GM19099 (cell line): ENCODE data around the gene CDT1.
A peak's percentile ranks its signal among the peaks of the same experiment; 100 is the strongest.

Source experiments
- POLR2A ChIP-seq: IDR thresholded peaks from 3 replicates; pipeline ENCODE4 v1.6.1; 2011; ENCODE audit warnings: low read depth; ENCODE audit not compliant: insufficient read length; ENCODE audit errors: extremely low read depth

The CDT1 gene

DNA sequence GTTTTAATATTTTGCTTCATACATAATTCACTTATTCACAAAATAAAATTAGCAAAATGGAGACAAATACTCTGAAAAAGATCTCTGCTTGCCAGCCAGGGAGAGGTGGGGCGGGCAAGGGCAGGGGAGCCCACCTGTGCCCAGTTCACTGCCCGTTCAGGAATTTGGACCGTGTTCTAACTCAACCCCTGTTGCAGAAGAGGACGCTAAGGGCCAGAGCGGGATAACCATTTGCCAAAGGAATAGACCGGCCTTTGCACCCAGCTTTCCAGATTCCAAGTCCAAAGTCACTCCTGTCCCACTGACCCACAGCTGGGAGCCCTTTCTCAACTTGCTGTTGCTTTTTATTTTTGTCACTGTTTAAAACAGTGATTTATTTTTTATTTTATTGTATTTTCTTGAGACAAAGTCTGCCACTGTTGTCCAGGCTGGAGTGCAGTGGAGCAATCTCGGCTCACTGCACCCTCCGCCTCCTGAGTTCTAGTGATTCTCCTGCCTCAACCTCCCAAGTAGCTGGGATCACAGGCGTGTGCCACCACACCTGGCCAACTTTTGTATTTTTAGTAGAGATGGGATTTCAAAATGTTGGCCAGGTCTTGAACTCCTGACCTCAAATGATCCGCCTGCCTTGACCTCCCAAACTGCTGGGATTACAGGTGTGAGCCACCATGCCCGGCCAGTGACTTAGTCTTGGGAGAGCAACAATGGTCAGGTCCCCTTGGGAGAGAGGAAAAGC is 15.8 kb upstream of the CDT1 start:
- no peak for TF ChIP-seq POLR2A

DNA sequence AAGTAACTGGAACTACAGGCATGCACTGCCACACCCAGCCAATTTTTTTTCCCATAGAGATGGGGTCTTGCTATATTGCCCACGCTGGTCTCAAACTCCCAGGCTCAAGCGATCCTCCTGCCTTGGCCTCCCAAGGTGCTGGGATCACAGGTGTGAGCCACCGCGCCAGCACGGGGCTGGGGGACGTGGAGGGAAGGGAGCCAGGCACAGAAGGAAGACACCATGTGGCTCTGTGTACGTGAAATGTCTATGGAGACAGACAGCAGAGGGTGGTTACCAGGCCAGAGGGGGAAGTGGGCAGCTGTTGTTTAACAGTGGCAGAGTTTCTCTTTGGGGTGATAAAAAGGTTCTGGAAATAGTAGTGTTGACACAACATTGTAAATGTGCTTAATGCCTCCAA is 14.0 kb upstream of the CDT1 start:
- no peak for TF ChIP-seq POLR2A

DNA sequence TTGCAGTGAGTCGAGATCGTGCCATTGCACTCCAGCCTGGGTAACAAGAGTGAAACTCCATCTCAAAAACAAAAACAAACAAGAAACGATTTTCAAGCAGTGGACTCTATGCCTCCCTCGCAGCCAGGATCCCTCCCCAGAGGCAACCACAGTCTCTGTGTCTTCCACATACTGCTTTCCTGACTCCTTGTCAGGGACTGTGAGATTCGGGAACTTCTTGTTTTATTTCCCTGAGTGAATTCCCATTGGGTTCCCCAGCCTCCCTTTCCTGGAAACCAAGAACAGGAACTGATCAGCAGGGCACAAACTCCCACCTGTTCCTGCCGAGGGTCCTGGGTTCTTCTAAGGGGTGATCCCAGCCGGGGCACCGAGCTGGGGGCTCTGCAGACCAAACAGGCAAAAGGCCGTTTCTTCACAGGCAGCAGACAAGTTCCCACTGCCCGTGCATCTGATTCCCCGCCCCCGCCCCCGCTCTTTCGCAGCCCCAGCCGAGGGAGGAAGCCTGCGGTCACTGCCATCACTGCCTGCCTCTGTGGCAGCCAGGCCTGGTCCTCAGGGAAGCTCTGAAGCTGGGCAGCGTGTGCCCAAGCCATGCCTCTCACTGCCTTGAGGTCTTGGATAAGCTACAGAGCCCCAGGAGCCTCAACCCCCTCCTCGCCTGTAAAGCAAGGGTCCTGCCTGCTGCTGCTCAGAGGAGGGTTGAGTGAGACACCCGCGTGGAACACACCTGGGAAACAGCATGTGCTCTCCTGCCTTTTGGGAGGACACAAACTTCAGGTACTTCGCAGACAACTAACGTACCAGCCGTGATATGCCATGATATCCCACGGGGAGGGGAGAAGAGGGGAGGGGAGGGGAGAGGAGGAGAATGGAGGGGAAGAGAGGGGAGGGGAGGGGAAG is 13.0 kb upstream of the CDT1 start:
- peak; percentile 25 for TF ChIP-seq POLR2A

DNA sequence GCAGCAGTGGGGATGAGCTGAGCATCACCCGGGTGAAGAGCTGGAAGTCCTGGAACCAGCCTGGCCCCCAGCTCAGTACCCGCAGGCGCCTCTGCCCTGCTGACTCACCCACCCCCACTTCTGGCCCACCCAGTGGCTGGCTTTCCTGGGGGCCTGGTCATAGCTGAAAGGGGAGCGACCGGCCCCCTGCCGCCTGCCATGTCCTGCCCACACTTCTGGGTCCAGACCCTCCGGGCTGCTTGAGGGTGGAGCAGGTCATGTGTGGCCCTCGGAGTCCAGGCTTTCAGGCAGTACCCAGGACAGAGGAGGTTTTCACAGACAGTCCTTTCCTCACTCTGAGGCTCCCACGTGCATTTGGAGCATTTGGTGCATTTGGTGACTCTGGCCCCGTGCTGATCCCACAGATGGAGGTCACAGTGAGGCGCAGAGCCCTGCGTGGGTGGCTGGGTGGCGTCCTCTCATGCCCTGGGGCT is 11.5 kb upstream of the CDT1 start:
- TF ChIP-seq POLR2A = no peak

DNA sequence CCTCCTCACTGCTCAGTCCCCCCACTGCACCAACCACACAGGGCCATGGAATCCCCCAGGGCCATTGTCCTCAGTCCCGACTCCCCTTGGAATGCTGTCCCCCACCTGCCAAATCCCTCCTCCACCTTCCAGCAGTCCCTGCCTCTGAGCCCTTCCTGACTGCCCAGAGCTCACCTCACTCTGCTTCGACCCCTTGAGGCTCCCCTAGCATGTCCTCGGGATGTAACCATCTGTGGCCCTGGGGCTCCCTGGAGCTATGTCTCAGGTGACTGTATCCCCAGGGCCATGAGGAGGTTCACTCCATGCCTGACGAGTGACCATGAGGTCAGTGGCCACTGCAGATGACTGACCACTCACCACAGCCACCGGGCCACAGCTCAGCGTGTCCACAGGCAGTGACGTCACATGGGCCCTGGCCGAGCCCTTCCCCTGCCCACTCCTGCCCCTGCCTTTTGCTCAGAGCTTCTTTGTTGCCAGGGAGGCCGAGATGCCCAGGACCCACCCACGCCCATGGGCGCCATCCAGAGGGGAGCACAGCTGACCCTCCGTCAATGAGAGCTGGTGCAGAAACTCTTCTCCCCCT is 10.8 kb upstream of the CDT1 start:
- TF ChIP-seq POLR2A = no peak

DNA sequence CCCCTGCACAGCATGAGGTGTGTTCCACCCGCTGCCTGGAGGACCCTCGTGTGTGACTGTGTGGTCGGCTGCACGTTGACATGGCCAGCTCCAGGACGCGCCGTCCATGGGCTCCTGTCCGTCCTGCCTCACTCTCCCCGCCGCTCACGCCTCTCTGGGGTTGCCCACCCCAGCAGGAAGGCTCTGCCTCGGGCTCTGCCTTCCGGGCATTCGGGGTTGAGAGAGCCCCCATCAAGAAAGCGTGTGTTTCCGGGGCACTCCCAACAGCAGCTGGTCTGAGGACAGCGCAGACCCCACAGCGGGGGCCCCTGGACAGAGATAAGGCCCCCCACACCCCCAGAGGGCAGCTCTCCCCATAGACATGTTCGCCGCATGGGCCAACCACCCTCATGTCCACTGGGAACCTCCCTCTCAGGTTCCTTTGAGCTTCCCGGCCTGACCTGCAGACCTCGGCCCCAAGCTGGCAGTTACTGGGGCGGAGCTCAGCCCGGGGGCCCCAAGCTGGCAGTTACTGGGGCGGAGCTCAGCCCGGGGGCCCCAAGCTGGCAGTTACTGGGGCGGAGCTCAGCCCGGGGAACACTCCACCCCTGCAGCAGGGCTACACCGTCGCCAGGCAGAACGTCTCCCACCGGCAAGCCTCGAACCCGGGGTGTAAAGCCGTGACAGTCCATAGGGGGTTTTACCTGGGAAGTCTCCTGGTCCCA is 10.2 kb upstream of the CDT1 start:
- no peak for TF ChIP-seq POLR2A

DNA sequence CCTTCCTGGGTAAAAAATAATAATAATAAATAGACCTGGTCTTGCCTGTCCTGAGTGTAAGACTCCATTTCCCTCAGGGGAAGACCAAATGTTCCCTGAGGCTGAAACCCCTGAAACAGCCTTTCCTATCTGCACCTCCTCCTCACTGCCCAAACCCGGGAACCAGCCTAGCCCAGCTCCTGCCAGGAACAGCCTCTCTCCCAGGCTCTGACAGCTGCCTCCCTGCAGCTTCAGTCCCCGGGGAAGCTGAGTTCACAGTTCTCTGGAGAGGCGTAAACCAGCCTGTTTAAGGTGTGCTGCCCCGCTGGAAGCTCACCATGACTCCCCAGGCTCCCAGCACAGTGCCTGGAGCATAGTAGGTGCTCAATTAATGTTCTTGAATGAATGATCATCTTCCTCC is 7.3 kb upstream of the CDT1 start:
- no peak for TF ChIP-seq POLR2A

DNA sequence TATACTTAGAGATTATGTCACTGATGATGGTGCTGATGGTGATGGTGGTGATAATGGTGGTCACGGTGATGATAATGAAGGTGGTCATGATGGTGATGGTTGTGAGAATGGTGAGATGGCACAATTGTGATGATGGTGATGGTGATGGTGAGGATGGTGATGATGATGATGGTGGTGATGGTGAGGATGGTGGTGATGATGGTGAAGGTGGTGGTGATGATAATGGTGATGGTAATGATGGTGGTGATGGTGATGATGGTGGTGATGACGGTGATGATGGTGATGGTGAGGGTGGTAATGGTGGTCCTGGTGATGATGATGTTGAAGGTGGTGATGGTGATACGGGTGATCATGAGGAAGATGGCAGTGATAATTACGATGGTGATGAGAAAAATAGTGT is 5.5 kb upstream of the CDT1 start:
- no peak for TF ChIP-seq POLR2A

DNA sequence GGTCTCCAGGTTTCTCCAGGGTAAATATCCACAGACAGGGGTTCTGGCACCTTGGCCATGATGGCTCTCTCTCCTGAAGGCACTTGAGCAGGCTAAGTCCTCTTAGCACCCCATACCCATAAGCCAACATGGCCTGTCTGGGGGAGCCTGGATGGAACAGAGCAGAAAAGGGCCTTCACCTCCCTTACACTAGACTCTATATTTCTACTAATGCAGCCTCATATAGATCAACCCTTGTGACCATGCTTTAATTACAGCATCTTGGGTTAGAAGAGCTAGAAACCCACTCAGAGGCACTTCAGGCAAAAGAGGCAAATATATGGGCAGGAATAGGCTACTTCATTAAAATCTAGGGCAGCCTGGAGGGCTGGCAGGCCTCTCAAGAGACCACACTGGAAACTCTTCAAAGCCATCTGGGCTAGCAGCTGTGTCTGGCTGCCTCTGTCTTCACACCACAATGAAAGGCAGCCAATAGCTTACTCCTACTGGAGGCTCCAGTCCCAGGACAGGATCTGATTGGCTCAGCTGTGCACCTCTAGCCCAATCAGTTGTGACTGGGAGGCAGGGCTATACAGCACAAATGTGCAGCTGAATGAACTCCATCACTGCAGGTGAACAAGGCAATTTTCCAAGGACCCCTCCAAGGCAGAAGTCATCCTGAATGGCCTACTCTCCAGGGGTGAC is 4.7 kb upstream of the CDT1 start:
- TF ChIP-seq POLR2A = no peak

DNA sequence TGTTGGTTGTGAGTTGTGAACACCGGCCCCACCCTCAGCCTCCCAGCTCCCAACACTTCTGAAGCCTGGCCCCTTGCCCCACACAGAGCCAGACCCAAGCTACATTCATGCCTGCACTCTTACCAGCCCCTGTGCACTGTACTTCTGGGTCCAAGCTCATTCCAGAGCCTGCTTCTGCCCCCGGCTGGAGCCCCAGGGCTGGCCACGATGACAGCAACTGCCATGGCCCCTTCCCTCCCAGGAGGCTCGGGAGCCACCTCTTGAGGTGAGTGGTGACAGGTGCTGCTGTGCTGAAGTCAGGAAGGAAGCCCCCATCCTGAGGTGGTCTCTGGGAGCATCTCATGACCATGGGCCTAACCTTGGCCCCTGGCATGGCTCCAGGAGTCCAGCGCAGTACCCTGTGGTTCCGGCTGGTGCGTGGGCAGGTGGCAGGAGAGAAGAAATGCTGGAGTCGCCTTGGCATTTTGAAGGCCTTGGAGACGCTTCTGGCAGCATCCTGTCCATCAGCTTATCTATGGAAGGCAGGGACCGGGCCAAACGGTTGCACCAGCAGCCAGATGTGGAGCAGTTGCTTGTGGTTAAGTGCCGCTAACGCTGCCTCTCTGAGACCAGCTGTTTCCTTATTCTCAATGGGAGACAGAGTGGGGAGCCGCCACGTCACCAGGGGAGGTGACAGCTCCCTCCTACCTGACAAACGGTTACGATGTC is 3.9 kb upstream of the CDT1 start:
- no peak for TF ChIP-seq POLR2A

DNA sequence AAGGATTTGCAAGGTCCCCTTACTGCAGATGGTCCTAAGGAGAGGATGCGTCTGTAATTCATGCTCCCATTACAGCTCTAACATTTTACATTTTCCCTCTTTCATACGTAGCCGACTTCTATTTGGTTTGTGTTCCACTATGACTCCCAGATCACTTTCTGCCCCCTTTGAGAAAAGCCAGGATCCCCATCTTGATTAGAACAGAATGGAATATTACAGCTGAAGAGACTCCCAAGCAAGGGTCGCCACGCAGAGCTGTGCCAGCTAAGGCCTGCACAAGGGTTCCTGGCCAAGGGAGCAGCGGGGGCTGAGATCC is 3.4 kb upstream of the CDT1 start:
- TF ChIP-seq POLR2A = no peak

DNA sequence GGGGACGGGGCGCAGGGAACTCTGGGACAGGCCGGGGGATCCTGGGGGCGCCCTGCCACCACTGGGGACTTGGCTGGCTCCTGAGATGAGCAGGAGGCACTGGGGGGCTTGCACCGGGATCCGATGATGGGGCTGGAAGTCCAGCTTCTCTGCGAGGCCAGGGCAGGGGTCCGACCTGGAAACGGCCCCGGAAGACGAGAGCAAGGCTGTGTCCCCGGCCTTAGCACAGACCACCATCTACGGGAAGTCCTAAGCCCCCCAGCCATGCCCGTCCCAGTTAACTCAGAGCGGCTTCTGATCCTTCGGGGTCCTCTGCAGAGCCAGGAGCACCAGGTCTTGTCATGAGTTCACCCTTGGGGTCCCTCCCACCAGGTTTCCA is 573 bp downstream of the CDT1 start:
- TF ChIP-seq POLR2A = no peak

DNA sequence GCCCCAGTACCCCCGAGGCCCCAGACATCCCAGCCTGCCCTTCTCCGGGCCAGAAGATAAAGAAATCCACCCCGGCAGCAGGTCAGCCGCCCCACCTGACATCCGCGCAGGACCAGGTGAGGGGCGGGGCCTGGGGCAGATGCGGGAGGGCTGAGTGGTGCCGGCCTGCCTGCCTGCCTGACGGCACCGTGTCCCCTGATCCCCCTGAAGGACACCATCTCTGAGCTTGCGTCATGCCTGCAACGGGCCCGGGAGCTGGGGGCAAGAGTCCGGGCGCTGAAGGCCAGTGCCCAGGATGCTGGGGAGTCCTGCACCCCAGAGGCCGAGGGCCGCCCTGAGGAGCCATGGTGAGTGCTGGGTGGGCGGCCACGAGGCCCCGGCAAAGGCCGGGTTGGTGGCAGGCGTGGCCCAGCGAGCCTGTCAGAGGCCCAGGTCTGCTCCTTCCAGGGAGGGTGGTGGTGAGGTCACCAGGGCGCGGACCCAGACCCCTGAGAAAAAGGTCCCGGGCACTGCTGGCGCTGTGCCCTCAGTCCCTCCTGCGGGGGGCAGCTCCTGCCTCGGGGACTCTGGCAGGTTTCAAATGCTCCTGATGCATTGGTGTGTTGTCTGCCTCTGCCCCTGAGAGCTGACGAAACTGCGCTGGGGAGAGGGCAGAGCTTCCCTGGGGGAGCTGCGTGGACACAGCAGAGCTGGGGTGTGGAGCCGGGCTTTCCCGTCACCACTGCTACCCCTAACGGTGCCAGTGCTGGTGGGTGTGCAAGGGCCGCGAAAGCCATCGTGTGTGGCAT is 1.2 kb downstream of the CDT1 start:
- no peak for TF ChIP-seq POLR2A
